Activated CD4-positive, alpha-beta T cell treated with anti-CD3 and anti-CD28 coated beads, Interleukin-10, Interleukin-2, amounts not matched to agents 100 ng/mL and 50 ng/mL, durations not matched to agents 16 hours and 8 hours (primary cell): ENCODE measurements around the gene TSPO.
A peak's percentile ranks its signal among the peaks of the same experiment; 100 is the strongest.

Experiments
- DNase-seq: peaks from one replicate; pipeline ENCODE4 v3.0.0-alpha.2; 2020

TSPO gene

GRCh38 chr22:43181321-43182076 lies 30.1 kb downstream of the TSPO start:
- no peak for DNase-seq

GRCh38 chr22:43182118-43182517 lies 30.8 kb downstream of the TSPO start:
- no peak for DNase-seq

GRCh38 chr22:43182726-43183125 lies 31.4 kb downstream of the TSPO start:
- no peak for DNase-seq

GRCh38 chr22:43183496-43184277 lies 32.3 kb downstream of the TSPO start:
- no peak for DNase-seq

GRCh38 chr22:43185860-43186261 lies 34.5 kb downstream of the TSPO start:
- DNase-seq = no peak

- DNase-seq = peak; percentile 56
Measured at GRCh38 chr22:43186272-43187170, 35.2 kb downstream of the TSPO start, which contains the start of gene TTLL12. TTLL12 (minus strand) TSS chr22:43187134; CDS start chr22:43187069, 65 bp downstream.

GRCh38 chr22:43187171-43188099 lies 36.1 kb downstream of the TSPO start:
- DNase-seq = peak; percentile 98

GRCh38 chr22:43188829-43189545 lies 37.6 kb downstream of the TSPO start:
- no peak for DNase-seq

GRCh38 chr22:43191831-43192230 lies 40.5 kb downstream of the TSPO start:
- DNase-seq = no peak

GRCh38 chr22:43197271-43197941 lies 46.0 kb downstream of the TSPO start:
- DNase-seq = no peak

GRCh38 chr22:43198126-43198525 lies 46.8 kb downstream of the TSPO start:
- no peak for DNase-seq

GRCh38 chr22:43198936-43199335 lies 47.6 kb downstream of the TSPO start:
- no peak for DNase-seq

- no peak for DNase-seq
Measured at GRCh38 chr22:43199541-43199940, 48.2 kb downstream of the TSPO start.

GRCh38 chr22:43200031-43200430 lies 48.7 kb downstream of the TSPO start:
- DNase-seq = no peak

GRCh38 chr22:43200555-43200954 lies 49.2 kb downstream of the TSPO start:
- no peak for DNase-seq

- DNase-seq = no peak
Measured at GRCh38 chr22:43201486-43202219, 50.3 kb downstream of the TSPO start.

GRCh38 chr22:43202326-43202725 lies 51.0 kb downstream of the TSPO start:
- DNase-seq = no peak

- no peak for DNase-seq
Measured at GRCh38 chr22:43202756-43203410, 51.5 kb downstream of the TSPO start.

GRCh38 chr22:43203471-43203981 lies 52.2 kb downstream of the TSPO start:
- no peak for DNase-seq
